HepG2 (cell line): ENCODE results near the gene LIFR. TPM values are rescaled to one million over a fixed set of nuclear protein-coding genes. Genes with fewer than 3 reads are reported as not detected.

ENCODE experiments used
- MAF1 ChIP-seq: sonication (generic); formaldehyde crosslinking; IDR thresholded peaks from 2 replicates; pipeline ENCODE4 v1.5.0; 2020; ENCODE audit warnings: missing genetic modification reagents, borderline replicate concordance
- MIER2 ChIP-seq: IDR thresholded peaks from 2 replicates; pipeline ENCODE4 v1.6.1; 2016; ENCODE audit warnings: missing biosample characterization, missing genetic modification reagents
- NR1H2 ChIP-seq: sonication (generic); formaldehyde crosslinking; IDR thresholded peaks from 2 replicates; pipeline ENCODE4 v1.8.1; 2022; ENCODE audit warnings: low read depth, missing genetic modification reagents, borderline replicate concordance
- SALL1 ChIP-seq: sonication (generic); formaldehyde crosslinking; IDR thresholded peaks from 2 replicates; pipeline ENCODE4 v1.8.0; 2022; ENCODE audit warnings: mild to moderate bottlenecking, missing genetic modification reagents
- ZBTB40 ChIP-seq, 2 experiments: fragments of 450-650 bp in 1 of 2; sonication (generic) in 1 of 2; formaldehyde crosslinking in 1 of 2; IDR thresholded peaks; 2 replicates each; pipeline versions ENCODE4 v1.6.1 to v1.8.0; 2016 to 2022; ENCODE audit warnings: antibody characterized with exemption in 1 of 2, mild to moderate bottlenecking in 1 of 2, missing genetic modification reagents in 1 of 2
- ZNF777 ChIP-seq: sonication (generic); formaldehyde crosslinking; IDR thresholded peaks from 2 replicates; pipeline ENCODE4 v1.4.0; 2020; ENCODE audit warnings: missing genetic modification reagents
- polyA plus RNA-seq, 8 experiments: library from polyadenylated mRNA; depleted of rRNA in 3 of 8; stranded (reverse) in 7 of 8; unstranded in 1 of 8; fragments of >200 nt; fragmentation: Illumina TruSeq in 4 of 8; extraction: Trizol in 4 of 8; gene quantifications; 2 replicates each; pipeline versions ENCODE4 v1.2.1 to v1.2.3, GENCODE V29; 2011 to 2016; ENCODE audit warnings: low read depth in 4 of 8, missing spikeins in 1 of 8, mixed read lengths in 1 of 8; ENCODE audit not compliant: insufficient read depth in 1 of 8
- total RNA-seq, 5 experiments: library from RNA; depleted of rRNA; stranded (reverse); fragments of >200 nt; fragmentation: Illumina TruSeq; extraction: Trizol; gene quantifications; 2 replicates each; pipeline ENCODE4 v1.2.3, GENCODE V29; 2016; ENCODE audit warnings: low read depth in 1 of 5
- TF ChIP-seq, protein P1 (sequence below): sonication (generic); formaldehyde crosslinking; conservative IDR thresholded peaks from 2 replicates; pipeline ENCODE4 v1.8.0; 2022; ENCODE audit warnings: missing genetic modification reagents
- TF ChIP-seq, protein P2 (sequence below): sonication (generic); formaldehyde crosslinking; IDR thresholded peaks from 2 replicates; pipeline ENCODE4 v1.4.0; 2020; ENCODE audit warnings: missing genetic modification reagents
- TF ChIP-seq, protein P3 (sequence below): sonication (generic); formaldehyde crosslinking; IDR thresholded peaks from 2 replicates; pipeline ENCODE4 v1.4.0; 2020; ENCODE audit warnings: missing genetic modification reagents
- TF ChIP-seq, protein P4 (sequence below): fragments of 450-650 bp; IDR thresholded peaks from 2 replicates; pipeline ENCODE4 v1.6.1; 2017
- TF ChIP-seq, protein P5 (sequence below): conservative IDR thresholded peaks from 2 replicates; pipeline ENCODE4 v1.6.1; 2018; ENCODE audit warnings: missing genetic modification reagents

The LIFR gene
- total and polyA plus RNA-seq, 2 of the 13 experiments (the other 11 are each of a cell fraction or from before 2014, with no cell fraction given), result 6.3 to 25.2 TPM

GRCh38 chr5:38535248-38535750, 21.1 kb downstream of the LIFR start (continued):
- TF ChIP-seq, protein P1, sequence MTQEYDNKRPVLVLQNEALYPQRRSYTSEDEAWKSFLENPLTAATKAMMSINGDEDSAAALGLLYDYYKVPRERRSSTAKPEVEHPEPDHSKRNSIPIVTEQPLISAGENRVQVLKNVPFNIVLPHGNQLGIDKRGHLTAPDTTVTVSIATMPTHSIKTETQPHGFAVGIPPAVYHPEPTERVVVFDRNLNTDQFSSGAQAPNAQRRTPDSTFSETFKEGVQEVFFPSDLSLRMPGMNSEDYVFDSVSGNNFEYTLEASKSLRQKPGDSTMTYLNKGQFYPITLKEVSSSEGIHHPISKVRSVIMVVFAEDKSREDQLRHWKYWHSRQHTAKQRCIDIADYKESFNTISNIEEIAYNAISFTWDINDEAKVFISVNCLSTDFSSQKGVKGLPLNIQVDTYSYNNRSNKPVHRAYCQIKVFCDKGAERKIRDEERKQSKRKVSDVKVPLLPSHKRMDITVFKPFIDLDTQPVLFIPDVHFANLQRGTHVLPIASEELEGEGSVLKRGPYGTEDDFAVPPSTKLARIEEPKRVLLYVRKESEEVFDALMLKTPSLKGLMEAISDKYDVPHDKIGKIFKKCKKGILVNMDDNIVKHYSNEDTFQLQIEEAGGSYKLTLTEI, result no peak
- TF ChIP-seq MIER2, result no peak
- TF ChIP-seq NR1H2, result no peak
- TF ChIP-seq, protein P2, sequence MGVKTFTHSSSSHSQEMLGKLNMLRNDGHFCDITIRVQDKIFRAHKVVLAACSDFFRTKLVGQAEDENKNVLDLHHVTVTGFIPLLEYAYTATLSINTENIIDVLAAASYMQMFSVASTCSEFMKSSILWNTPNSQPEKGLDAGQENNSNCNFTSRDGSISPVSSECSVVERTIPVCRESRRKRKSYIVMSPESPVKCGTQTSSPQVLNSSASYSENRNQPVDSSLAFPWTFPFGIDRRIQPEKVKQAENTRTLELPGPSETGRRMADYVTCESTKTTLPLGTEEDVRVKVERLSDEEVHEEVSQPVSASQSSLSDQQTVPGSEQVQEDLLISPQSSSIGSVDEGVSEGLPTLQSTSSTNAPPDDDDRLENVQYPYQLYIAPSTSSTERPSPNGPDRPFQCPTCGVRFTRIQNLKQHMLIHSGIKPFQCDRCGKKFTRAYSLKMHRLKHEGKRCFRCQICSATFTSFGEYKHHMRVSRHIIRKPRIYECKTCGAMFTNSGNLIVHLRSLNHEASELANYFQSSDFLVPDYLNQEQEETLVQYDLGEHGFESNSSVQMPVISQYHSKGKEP (CRISPR knock-in tag), result no peak
- TF ChIP-seq, protein P3, sequence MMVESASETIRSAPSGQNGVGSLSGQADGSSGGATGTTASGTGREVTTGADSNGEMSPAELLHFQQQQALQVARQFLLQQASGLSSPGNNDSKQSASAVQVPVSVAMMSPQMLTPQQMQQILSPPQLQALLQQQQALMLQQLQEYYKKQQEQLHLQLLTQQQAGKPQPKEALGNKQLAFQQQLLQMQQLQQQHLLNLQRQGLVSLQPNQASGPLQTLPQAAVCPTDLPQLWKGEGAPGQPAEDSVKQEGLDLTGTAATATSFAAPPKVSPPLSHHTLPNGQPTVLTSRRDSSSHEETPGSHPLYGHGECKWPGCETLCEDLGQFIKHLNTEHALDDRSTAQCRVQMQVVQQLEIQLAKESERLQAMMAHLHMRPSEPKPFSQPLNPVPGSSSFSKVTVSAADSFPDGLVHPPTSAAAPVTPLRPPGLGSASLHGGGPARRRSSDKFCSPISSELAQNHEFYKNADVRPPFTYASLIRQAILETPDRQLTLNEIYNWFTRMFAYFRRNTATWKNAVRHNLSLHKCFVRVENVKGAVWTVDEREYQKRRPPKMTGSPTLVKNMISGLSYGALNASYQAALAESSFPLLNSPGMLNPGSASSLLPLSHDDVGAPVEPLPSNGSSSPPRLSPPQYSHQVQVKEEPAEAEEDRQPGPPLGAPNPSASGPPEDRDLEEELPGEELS (CRISPR knock-in tag), result peak; percentile 50
- no peak for TF ChIP-seq MAF1
- TF ChIP-seq, protein P4, sequence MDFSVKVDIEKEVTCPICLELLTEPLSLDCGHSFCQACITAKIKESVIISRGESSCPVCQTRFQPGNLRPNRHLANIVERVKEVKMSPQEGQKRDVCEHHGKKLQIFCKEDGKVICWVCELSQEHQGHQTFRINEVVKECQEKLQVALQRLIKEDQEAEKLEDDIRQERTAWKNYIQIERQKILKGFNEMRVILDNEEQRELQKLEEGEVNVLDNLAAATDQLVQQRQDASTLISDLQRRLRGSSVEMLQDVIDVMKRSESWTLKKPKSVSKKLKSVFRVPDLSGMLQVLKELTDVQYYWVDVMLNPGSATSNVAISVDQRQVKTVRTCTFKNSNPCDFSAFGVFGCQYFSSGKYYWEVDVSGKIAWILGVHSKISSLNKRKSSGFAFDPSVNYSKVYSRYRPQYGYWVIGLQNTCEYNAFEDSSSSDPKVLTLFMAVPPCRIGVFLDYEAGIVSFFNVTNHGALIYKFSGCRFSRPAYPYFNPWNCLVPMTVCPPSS, result no peak
- TF ChIP-seq, protein P5, sequence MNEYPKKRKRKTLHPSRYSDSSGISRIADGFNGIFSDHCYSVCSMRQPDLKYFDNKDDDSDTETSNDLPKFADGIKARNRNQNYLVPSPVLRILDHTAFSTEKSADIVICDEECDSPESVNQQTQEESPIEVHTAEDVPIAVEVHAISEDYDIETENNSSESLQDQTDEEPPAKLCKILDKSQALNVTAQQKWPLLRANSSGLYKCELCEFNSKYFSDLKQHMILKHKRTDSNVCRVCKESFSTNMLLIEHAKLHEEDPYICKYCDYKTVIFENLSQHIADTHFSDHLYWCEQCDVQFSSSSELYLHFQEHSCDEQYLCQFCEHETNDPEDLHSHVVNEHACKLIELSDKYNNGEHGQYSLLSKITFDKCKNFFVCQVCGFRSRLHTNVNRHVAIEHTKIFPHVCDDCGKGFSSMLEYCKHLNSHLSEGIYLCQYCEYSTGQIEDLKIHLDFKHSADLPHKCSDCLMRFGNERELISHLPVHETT (CRISPR knock-in tag), result no peak
- no peak for TF ChIP-seq ZBTB40 (IDR thresholded peaks at IDR 0.05)
- no peak for TF ChIP-seq ZBTB40 (CRISPR knock-in tag; IDR thresholded peaks at IDR 0.05)
- 0 out of 2 replicates have a peak, but pooled peaks have one; percentile 26 for TF ChIP-seq SALL1
- no peak for TF ChIP-seq ZNF777 (CRISPR knock-in tag)
